GM18867 (cell line): ENCODE results near the gene GNG7.
"Not testable (repeated sequence)": the region's sequence is repeated elsewhere in the genome, so short reads cannot be mapped to it uniquely, and the experiment has no call there.

Experiments
- ATAC-seq: cut with Tn5 transposase; IDR thresholded peaks from one replicate; pipeline ENCODE4 v1.9.1; 2021; ENCODE audit warnings: mild to moderate bottlenecking, moderate library complexity; ENCODE audit not compliant: unreplicated experiment

GNG7 gene

GRCh38 chr19:2476451-2477140 is 225.9 kb downstream of the GNG7 start:
- ATAC-seq, result peak; percentile 20

- peak; percentile 55 for ATAC-seq
Observed at GRCh38 chr19:2475702-2476450, 226.6 kb downstream of the GNG7 start, which contains the start of gene GADD45B. Gene GADD45B, plus strand, starts transcription at chr19:2476127. Its CDS starts 232 bp downstream, at chr19:2476359.

- ATAC-seq, result peak; percentile 6
Observed at GRCh38 chr19:2475018-2475701, 227.3 kb downstream of the GNG7 start.

DNA sequence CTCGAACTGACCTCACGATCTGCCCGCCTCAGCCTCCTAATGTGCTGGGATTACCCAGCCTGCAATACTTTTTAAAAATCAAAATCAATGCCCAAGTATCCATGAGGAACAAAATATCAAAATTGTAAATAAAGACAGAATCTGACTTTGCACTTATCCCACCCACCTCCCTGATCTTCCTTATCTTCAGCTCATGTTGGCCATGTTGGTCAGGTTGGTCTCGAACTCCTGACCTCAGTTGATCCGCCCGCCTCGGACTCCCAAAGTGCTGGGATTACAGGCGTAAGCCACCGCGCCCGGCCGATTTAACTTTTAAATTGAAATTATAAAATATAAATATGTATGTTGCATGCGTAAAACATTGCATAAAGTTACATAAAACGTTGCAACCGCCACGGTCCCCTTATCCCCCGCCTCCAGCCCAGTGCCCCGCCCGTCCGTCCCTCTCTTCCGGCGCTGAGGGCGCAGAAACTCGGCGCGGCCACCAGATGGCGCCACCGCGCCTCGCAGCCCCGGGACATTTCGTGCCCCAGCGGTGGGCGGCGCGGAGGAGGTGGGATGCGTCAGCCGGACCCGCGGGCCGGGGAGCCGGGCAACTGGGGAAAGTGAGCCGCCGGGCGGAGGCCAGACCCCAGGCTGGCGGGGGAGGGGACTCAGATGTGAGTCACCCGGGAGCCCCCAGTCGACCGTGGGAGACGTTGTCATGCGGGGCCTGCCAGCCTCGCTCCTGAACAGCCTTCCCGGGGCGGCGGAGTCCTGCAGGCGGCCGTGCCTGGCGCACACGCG is 228.1 kb downstream of the GNG7 start:
- ATAC-seq, result peak; percentile 30

DNA sequence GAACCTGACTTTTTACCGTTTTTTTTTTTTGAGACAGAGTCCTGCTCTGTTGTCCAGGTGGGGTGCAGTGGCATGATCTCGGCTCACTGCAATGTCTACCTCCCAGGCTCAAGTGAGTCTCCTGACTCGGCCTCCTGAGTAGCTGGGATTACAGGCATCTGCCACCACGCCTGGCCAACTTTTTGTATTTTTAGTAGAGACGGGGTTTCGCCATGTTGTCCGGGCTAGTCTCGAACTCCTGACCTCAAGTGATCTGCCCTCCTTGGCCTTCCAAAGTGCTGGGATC is 232.6 kb downstream of the GNG7 start:
- not testable (repeated sequence) for ATAC-seq

DNA sequence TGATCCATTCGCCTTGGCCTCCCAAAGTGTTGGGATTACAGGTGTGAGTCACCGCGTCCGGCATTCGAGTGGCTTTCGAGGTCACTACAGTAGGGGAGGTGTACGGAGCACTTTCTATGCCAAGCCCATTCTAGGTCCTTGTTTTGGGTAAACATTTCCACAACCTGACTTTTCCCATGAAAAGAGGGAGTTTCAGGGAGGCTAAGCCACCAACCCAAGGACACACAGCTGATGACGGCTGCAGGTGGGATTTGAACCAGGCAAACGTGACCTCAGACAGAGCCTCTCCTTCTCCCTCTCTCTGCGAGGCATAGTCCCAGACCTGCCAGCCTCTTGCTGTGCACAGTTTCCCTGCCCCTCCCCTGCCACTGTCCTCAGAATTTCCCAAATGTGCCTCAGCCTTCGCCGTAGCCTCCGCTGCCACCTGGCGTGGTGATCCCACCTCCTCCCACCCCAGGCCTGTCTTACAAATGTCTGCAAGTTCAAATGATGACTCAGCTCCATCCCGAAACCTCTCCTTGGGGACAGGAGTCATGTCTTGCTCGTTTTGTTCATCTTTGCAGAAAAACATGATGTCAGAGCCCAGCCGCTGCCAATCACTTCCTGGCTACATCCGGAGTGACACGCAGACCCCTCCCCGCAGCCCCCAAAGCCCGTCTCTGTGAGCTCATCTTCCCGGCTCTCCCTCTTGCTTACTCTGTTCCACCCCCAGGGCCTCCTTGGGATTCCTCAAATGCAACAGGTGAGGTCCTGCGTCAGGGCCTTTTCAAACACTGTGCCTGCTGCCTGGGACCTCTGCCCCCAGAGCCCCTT is 233.2 kb downstream of the GNG7 start:
- no peak for ATAC-seq

DNA sequence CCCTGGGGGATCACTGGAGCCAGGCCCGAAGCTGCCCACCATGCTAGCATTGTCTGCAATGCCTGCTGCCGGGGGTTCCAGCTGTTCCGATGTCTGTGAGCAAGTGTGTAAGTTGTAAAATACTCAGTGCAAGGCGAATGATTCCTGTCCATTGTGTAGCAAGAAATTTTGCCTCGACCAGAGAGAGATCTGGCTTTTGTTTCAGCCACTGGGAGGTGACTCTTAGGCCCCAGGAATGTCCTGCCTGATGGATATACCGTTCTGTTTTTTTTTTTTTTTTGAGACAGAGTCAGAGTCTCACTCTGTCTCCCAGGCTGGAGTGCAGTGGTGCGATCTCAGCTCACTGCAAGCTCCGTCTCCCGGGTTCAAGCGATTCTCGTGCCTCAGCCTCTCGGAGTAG is 233.9 kb downstream of the GNG7 start:
- no peak for ATAC-seq

DNA sequence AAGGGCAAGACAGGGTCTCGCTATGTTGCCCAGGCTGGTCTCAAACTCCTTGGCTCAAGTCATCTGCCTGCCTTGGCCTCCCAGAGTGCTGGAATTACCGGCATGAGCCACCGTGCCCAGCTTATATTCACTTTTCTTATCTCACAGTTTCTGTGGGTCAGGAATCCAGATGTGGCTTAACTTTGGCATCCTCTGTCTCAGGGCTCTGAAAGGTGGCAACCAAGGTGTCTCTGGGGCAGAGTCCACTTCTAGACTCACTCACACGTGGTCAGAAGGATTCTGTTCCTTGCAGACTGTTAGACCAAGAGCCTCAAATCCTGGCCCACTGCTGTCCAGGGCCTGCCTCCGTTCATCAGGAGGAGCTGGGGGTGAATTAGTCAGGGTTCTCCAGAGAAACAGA is 238.1 kb downstream of the GNG7 start:
- no peak for ATAC-seq

GRCh38 chr19:2463694-2464093 is 238.8 kb downstream of the GNG7 start:
- ATAC-seq, result not testable (repeated sequence)

- no peak for ATAC-seq
Observed at GRCh38 chr19:2462635-2463421, 239.7 kb downstream of the GNG7 start.

DNA sequence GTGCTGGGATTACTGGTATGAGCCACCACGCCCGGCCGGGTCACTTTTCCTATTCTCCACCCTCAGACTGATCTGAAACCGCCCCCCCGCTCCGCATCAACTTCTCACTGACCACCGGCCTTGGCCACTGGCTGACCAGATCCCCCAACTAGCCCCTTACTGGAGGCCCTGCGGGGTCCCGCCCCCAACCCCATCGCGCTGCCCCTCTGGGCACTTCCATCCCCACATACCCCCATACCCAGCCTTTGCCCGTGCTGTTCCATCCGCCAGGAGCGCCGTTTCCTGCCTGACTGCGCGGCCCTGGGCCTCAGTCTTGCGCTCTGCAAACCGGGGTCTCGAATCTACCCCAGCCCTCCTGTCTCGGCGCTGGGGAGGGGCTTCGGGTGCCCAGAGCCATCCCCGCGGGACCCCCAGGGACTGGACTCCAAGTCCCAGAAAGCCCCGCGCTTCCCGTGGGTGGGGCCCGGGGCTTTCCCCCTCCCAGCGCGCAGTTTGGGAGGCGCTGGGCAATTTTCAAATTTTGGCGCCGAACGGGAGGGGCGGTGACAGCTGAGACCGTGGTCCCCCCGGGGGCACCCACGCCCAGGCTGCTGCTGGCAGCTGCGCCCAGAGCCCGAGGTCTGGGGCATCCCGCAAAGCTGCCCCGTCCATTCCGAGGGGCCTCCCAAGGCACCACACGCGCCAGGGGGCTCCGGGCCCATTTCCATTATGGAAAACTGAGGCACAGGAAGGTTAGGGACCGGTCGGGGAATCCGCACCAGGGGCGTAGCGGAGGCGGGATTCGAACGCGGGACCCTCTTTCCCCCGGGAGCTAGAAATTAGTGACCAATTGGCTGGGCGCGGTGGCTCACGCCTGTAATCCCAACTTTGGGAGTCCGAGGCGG is 240.5 kb downstream of the GNG7 start:
- ATAC-seq, result peak; percentile 44
